WI38 (cell line): ENCODE data around the gene TSPAN13.
"Not testable (repeated sequence)": the region's sequence is repeated elsewhere in the genome, so short reads cannot be mapped to it uniquely, and the experiment has no call there.

Source experiments
- H3K4me3 ChIP-seq: 2 replicates; pipeline ENCODE4 v1.5.1; 2011; ENCODE audit warnings: low read depth, mild to moderate bottlenecking, control low read depth, low read length
- TF ChIP-seq, protein P1 (sequence below): IDR thresholded peaks from 2 replicates; pipeline ENCODE4 v1.5.1; 2012; ENCODE audit warnings: low read depth, mild to moderate bottlenecking, control low read depth, low read length

The TSPAN13 gene

DNA sequence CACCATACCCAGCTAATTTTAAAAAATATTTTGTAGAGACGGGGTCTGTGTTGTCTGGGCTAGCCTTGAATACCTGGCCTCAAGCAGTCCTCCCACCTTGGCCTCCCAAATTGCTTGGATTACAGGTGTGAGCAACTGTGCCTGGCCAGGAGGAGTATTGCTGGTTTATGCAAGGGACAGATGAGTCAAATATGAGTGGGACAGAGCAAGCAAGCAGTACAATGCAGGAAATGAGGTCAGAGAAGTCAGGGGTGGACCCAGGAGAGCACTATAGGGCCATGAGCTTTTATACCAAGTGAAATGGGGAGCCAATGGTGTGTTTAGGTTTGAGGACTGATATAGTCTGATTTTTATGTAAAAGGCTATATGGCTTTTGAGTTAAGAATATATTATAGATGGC is 6.3 kb downstream of the TSPAN13 start:
- TF ChIP-seq, protein P1, sequence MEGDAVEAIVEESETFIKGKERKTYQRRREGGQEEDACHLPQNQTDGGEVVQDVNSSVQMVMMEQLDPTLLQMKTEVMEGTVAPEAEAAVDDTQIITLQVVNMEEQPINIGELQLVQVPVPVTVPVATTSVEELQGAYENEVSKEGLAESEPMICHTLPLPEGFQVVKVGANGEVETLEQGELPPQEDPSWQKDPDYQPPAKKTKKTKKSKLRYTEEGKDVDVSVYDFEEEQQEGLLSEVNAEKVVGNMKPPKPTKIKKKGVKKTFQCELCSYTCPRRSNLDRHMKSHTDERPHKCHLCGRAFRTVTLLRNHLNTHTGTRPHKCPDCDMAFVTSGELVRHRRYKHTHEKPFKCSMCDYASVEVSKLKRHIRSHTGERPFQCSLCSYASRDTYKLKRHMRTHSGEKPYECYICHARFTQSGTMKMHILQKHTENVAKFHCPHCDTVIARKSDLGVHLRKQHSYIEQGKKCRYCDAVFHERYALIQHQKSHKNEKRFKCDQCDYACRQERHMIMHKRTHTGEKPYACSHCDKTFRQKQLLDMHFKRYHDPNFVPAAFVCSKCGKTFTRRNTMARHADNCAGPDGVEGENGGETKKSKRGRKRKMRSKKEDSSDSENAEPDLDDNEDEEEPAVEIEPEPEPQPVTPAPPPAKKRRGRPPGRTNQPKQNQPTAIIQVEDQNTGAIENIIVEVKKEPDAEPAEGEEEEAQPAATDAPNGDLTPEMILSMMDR = no peak
- no peak overlapping the region for H3K4me3 ChIP-seq

DNA sequence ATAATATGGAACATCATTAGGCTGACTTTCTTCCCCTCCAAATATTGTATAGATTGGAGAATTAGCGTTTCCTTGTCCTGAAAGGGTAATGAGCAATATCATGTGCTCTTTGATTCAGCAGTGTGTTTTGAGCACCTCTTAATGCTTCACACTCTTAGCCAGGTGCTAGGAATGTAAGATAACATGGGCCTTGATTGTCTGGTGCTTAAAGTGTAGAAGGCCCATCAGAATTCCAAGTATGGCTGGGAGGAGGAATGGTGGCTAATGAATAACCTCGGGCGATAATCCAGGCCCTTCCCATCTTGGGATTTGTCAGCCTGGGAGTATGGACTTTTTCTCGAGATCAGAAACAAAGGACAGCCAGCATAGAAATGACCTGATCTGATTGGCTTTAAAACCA is 8.6 kb downstream of the TSPAN13 start:
- no peak overlapping the region for H3K4me3 ChIP-seq
- TF ChIP-seq, protein P1 = no peak

DNA sequence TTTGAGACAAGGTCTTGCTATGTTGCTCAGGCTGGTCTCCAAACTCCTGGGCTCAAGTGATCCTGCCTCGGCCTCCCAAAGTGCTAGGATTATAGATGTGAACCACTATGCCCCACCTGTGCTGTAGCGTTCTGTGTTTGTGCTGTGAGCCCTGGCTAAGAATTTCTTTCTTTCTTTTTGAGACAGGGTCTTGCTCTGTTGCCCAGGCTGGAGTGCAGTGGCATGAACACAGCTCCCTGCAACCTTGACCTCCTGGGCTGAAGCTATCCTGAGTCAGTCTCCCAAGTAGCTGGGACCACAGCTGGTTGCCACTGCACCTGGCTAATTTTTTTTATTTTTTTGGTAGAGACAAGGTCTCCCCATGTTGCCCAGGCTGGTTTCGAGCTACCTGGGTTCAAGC is 11.4 kb downstream of the TSPAN13 start:
- TF ChIP-seq, protein P1 = no peak
- no peak overlapping the region for H3K4me3 ChIP-seq

- H3K4me3 ChIP-seq = no peak overlapping the region
- TF ChIP-seq, protein P1 = no peak
These were observed 11.9 kb downstream of the TSPAN13 start for GRCh38 chr7:16765436-16765859.

- H3K4me3 ChIP-seq = not testable (repeated sequence)
These were observed 16.4 kb downstream of the TSPAN13 start for GRCh38 chr7:16769994-16770393.

GRCh38 chr7:16770657-16771329 is 17.2 kb downstream of the TSPAN13 start:
- TF ChIP-seq, protein P1 = no peak
- H3K4me3 ChIP-seq = no peak overlapping the region

- no peak overlapping the region for H3K4me3 ChIP-seq
- TF ChIP-seq, protein P1 = no peak
These were observed 19.8 kb downstream of the TSPAN13 start for GRCh38 chr7:16773326-16773725.

GRCh38 chr7:16773884-16774283 is 20.3 kb downstream of the TSPAN13 start:
- TF ChIP-seq, protein P1 = no peak

More at GRCh38 chr7:16773884-16774283, 20.3 kb downstream of the TSPAN13 start:
- no peak overlapping the region for H3K4me3 ChIP-seq
